Activated CD4-positive, alpha-beta T cell treated with anti-CD3 and anti-CD28 coated beads, Interleukin-2, Interleukin-4, amounts not matched to agents 100 ng/mL and 50 ng/mL, durations not matched to agents 16 hours and 8 hours (primary cell): ENCODE data around the gene CBFA2T3.

ENCODE experiments used
- DNase-seq: peaks from one replicate; pipeline ENCODE4 v3.0.0-alpha.2; 2020; ENCODE audit warnings: low spot score

The CBFA2T3 gene

DNA sequence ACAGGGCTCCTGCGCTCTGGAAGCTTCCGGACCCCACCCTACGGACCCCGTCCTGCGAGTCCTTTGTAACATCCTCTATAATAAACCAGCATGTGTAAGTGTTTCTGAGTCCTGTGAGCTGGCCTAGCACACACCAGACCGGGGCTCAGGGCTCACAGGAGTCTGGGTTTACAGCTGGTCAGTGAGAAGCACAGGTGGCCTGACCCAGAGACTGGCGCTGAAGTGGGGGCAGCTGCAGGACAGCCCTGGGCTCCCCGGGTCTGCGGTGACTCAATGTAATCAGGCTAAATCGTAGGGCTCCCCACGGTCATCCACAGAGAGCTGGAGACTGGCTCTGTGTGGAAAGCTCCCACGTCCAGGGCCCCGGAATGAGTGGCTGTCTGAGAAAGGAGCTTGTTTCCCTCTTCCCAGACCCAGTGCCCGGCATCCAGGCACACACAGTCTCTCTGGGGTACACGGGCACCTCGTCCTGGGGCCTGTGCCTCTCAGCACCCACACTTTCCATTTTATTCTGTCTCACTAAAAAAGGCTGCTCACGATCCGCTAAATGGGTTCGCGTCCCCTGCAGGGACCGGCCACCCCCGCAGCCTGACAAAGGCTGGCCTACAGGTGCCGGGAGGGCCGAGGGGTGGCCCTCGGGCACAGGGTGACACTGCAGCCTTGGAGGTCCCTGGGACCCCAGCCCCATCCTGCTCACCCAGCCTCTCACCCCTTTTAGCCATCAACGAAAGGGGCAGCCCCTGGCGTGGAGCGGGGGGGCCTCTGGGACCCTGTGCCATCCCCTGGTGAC lies 18.9 kb upstream of the CBFA2T3 start:
- DNase-seq, result no peak

DNA sequence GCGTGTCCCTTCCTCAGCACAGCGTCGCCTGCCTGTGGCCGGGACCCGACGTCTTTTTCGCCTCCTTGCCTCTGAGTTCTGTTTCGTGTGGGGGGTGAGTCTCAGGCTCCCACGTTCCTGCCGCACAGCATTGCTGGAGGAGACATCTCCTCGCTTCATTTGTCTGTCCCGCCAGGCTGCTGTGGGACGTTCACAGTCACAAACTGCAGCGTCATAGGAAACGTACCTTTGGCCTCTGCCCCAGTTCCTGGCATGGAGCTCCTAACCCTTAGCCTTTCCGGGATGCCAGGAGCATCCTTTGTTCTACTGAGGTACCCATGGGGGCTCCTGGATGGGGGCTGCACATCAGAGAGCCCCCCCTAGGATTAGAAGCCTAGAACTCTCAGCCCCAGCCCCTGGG lies 18.2 kb upstream of the CBFA2T3 start:
- no peak for DNase-seq

DNA sequence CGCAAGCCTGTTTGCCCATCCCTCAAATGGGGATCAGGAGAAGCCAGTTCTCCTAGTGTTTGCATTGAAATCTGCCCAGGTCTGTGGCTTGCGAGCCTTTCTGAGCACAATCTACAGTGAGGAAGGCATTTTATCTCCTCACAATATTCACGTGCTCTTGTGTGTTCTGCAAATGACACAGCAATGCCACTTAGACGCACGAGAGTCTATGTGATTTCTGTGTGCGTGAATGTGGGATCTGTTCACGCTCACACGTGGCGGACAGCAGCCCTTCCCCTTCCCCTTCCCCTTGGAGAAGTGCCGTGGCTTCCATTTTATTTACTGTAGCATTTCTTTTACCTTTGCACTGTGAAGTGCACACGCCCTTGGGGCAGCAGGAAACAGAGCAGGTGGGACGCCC lies 17.7 kb upstream of the CBFA2T3 start:
- DNase-seq, result no peak

DNA sequence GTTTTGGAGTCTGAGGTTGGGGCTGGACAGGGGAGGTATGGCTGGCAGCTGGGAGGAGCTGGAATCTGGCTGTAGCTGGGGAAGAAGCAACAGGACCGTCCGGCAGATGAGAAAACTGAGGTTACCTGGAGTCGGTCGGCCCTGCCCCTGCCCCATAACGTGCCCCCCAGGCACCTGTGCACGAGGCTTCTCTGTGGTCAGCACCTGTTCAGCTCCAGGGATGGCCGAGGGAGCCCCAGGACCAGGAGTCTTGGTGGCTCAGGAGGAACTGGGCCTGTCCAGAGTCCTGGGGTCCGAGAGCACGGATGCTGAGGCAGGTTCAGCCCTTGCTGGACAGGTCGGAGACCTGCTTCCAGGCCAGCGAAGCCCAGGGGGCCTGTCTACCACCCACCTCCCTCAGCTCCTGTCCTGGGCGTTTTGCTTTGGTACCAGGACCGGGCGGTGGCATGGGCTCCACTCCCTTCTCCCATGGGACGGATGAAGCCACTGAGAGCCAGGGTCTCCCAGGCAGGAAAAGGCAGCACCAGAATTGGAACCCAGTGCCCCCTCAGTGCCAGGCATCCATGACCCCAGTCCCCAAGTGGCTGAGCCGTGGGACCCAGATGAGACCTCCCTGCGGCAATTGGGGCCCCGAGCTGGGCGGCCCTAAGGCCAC lies 17.1 kb upstream of the CBFA2T3 start:
- no peak for DNase-seq

DNA sequence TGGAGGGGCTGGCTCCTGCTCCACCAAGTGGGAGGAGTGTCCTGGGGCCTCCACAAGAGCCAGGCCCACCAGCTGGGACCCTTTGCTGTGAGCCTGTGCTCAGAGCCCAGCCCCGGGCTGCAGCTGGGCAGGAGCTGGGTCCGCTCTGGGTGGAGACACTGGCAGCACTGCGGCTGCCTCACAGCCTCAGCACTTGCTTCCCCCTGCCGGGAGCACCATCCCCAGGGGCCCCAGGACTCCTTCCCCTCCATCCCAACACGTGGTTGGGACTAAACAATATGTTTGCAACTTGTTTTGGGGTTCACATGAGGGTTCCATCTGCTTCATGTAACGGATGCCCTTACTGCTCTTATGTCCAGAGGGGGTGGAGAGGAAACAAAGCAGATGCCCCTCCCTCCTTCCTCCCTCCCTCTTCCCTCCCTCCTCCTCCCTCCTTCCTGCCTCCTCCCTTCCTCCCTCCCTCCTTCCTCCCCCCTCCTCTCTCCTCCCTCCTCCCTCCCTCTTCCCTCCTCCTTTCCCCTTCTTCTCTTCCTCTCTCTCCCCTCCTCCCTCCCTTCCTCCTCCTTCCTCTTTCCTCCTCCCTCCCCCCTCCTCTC lies 16.3 kb upstream of the CBFA2T3 start:
- DNase-seq, result no peak

DNA sequence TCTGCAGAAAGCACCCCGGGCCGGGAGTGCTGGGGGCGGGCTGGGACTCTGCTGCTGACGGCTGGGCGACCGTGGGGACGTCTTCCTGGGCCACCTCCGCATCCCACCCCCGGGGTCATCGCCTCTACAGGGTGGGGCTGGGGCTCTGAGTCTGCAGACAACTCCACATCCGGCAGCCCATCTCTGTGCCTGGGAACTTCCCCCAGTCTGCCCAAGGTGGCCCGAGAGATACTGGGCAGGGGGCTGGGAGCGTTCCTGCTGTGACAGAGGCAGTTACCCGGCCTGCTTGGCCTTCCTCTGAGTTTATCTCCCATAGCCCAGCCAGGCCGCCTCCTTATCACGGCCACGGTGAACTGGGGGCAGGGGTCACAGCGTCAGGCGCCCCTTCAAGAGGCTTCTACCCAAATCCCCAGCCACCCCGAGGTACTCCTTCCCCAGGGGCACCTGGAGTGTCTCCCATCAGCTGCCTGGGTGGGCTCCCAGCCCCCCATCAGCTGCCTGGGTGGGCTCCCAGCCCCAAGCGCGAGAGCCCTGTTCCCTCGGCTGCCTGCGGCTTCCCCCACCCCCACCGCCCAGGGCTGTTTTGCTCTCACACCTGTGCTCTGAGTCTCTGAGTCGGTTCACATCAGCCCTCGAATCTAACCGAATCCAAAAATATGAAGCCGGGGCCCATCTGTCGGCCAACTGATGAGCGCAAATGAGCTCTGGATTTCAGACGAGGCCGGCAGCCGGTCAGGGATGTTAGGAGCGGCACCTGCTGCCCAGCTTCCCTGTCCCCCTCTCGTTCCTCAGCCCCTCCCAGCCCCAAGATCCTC lies 15.6 kb upstream of the CBFA2T3 start:
- DNase-seq, result no peak

DNA sequence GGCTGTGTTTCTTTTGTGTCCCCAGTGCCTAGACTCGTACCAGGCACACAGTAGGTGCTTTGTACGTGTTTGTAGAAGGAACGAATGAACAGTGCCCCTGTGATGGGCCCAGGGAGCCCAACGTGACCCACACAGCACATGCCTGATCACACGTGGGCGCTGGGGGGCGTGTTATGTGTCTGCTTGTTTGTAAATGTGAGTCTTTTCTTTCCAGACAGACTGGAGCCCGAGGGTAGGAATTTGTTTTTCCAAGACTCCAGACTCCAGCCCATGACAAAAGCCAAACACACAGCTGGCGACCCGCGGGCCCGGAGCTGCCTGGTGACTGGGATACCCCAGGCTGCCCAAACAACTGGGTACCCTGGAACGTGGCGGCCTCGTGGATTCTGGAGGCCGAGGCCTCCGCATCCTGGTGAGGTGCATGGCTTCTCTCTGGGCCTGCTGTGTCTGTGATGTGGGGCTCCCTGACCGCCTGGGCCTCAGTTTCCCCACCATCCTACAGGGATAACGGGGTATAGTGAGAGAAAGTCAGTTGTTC lies 14.9 kb upstream of the CBFA2T3 start:
- DNase-seq, result no peak

DNA sequence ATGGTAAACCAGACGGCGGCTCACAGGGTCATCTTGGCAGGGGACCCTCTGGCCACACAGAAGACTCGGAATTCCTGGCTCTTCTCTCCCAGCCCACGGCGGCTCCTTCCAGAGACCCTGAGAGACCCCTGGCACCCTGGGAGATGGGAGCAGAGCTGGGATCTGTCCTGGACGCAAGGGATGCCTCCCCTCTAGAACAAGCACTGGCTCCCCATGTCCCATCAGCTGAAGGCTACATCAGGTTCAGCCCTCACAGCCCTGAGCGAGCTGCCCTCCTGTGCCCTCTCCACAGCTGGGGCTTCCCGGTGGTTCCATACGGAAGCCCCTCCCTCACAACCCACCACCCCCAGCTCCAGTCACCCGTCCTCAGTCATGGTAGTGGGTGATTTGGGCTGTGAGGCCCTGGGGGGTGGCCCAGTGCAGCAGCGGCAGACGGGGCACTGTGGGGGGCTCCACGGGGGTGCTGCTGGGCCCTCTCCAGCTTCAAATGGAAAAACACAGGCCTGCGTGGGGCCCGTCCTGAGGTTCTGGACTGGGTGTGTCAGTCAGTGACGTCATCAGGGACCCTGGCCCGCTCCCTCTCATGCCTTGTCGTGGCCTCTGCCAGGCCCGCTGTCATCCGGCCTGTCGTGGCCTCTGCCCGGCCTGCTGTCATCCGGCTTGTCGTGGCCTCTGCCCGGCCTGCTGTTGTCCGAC lies 13.0 kb upstream of the CBFA2T3 start:
- DNase-seq, result no peak

DNA sequence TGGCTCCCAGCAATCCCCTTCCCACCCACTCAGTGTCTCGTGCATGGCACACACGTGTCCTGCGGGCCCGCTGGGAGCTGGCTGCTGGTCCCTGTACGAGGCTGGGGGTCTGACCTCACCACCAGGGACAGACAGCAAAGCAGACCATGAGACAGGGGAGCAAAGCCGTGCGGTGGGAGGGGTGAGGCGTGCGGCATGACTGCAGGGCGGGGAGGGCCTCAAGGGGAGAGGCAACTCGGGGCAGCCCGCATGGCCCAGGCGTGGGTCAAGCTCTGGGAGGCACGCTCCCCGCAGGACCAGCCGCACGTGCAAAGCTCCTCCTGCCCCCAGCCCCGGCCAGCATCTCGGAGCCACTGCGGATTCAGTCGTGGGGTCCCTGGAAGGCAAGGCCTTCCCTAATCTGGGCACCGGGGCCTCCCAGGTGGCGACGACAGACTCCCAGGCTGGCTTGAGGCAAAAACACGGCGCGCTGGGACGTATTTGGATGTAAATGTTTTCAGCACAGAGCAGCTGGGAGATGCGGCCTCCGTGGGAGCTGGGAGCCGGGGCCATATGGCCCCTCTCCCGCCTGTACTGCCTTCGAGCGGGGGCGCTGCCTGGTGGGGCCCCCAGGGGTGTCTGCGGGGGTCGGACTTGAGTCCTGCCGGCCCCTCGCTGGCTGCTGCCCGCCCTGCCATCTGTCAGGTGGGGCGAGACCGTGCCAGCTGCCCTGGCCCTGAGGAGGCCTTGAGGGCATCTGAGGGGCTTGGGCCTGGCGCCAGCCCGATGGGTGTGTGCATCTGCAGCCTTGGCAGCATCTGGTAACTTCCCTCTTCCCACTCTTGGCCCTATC lies 12.2 kb upstream of the CBFA2T3 start:
- no peak for DNase-seq

DNA sequence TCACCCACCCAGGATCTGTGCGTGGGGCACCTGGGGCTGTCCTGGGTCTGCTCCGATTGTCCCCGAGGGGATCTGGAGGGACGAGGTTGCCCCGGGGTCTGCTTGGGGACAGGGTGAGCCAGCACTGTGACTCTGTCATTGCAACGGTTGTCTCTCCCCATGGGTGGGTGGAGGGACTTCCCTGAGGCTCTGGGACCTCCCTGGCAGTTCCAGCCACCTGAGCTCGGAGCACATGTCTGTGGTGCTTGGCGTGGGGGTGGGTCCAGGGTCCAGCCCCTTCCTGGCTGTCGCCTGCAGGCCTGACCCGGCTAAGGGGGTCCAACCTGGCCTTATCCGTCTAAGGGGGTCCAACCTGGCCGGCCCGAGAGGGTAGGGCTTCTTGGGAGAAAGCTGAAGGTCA lies 8.5 kb upstream of the CBFA2T3 start:
- DNase-seq, result no peak

DNA sequence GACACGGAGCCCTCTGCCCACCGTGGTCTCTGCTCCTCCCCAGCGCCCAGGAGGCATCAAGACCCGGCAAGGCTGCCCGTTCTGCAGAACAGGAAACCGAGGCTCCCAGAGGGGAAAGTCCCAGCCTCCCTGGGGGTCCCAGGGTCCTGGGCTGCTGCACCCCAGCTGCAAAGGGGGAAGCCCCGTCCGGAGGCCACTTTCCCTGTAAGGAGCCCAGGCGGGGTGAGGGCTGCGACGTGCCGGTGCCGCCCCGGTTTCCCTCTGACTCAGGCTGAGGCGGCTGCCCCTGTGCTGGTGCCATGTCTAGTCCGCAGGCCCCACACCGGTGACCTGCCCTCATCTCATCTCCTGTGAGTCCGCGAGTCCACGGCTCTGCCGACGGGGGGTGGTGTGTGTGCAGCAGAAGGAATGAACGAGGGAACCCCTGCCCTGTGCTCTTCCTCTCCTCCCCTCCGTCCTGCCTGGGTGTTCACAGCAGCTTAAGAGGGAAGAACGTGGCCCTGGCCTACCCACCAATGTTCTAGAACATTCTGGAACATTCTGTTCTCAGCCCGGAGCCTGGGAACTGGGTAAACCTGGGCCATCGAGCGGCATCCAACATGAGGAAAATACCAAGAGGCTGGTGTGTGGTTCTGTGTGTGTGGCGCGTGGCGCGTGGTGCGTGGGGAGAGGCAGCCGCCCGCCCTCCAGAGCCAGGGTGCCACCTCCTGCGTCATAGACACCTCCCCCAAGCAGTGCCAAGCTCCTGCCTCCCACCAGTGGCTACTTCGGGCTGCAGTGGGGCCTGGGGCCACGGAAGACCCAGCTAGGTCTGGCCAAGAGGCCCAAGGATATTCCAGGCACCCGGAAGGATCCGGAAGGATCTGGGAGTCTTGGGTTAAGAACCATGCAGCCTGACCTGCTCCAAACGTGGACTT lies 7.0 kb upstream of the CBFA2T3 start:
- DNase-seq, result no peak

DNA sequence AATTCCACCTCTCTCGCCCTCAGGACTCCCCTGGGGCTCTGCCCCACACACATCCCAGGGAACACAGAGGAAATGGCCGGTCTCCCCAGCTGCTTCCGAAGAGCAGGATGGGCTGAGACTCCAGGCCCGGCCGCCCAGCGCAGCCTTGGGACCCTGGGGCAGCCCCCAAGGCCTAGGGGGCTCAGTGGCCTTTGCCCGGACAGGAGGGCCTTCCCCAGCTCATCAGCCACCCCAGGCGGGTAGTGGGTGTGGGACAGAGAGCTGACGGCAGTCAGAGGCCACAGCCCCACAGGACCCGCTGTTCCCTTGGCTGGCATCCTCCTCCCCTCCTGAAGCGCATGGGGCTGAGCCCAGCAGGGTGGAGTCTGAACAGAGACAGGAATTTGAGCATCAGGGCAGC lies 6.2 kb upstream of the CBFA2T3 start:
- DNase-seq, result no peak

DNA sequence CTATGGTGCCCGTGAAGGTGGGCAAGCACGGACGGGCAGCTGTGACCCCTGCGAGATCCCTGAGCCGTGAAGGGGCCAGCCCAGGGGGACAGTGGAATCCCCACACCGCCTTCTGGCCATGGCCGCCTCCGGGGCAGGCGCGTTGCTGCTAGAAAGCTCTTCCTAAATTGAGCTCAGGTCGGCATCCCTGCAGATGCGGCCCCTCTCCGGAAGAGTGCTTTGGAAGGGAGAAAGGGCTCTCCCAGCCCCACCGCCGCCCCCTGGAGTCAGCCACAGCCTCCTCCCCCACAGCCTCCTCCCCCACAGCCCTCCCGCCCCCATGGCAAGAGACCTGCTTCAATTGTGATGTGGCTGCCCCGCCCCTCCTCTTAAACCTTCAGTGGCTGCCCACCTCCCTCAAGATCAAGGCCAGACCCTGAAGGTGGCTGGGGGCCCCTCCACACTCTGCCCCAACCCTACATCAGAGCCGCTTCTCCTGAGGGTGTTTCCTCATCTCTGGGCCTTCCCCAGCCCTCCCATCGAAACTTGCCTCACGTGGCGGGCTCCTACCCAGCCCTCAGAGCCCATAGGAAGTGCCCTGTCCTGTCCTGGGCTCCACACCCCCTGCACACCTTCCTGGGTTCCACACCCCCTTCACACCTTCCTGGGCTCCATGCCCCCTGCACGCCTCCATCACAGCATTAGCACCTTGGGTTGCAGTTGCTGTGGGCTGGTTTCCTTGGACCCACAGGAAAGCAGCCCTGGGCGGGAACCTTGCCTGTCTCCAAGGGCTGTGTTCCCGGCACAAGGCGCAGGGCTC lies 5.5 kb upstream of the CBFA2T3 start:
- DNase-seq, result no peak

DNA sequence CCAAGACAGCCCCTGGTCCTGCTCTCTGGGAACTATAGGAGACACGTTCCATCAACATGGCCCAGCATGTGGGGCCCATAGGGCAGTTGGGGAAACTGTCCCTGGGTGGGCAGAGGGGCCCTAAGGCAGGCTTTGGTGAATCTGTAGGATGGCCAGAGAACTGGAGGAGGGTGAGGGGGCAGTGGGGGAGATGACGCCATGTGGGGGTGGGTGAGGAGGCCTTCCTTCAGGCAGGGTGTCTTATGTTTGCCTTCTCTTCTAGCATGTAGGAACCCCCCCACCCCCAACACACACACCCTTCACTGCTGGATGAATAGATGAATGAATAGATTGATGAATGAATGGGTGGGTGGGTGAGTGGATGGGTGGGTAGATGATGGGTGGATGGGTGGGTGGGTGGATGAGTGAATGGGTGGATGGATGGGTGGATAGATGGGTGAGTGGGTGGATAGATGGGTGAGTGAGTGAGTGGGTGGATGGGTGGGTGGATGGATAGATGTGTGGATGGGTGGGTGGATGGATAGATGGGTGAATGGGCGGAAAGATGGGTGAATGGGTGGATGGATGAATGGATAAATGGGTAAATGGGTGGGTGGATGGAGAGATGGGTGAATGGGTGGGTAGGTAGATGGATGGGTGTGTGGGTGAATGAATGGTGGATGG lies 2.5 kb upstream of the CBFA2T3 start:
- DNase-seq, result no peak

DNA sequence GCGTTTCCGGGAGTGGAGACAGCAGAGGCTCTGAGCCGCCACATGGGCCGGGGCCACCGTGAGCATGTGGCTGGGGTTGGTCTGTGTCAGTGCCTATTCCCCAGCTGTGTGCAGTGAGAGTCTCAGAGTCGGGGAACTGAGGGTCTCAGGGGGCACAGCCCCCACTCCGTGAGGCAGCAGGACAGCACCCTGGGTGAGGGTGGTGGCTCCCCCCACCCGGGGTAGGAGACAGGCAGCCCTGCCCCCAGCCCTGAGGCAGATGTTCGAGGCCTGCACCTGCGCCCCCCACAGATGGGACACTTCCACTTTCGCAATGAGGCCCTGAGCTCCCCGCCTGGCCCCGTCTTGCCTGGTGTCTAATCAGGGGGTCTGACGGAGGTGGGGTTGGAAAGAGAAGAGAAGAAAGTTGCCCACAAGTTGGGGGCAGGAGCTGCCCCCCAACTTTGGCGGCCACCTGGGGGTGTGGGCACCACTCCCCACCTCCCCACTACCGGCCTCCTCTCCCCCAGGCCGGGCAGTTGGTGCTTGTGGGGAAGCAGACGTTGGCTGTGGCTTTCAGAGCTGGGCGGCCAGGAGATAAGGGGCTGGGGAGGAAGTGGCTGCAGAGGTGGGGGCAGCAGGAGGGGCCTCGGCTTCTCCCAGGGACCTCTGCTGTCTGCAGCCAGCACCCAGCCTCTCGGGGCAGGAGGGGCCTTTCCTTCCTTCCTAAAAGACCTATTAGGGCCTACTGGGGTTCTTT lies 1.8 kb upstream of the CBFA2T3 start:
- DNase-seq, result no peak

DNA sequence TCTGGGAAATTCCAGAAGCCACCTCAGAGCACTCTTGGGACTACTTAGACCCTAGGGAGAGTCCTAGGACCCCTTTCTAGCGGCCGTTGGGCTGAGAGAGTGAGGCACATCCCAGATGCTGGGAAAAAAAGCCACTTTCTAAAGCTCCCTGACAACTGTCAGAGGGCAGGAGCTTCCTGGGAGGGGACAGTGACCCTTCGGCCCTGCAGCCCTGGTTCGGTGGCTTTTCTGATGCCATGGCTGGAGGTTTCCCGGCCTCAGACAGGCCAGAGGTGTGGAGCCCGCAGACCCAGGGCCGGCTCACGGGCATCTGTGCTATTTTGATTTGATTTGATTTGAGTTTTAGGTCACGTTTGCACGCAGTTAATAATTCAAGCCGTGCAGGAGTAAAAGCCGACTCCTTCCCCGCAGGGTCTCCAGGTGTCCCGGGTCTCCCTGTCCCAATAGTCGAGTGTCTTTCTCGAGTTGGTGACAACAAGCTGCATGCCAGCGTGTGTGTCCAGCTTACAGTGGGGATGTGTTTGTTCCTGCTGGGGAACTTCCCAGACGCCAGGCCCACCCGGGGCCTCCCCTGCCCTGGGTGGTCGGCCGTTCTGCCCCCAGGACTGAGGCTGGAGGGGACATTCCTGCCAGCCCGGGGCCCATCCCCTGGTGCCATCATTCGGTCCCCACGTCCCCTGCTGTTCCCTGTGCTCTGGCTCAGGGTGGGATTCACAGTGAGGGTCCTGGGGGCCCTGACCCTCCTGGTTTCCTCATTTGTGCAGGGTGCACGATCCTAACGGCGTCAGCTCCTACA lies 1.0 kb upstream of the CBFA2T3 start:
- DNase-seq, result no peak
